OCI-M2 (cell line): Measurements from ENCODE around the gene ZFYVE28.

Experiments used
- DNase-seq: peaks from one replicate; lab custom pipeline; 2025; ENCODE audit not compliant: unreplicated experiment; lab: John Stamatoyannopoulos, UW

ZFYVE28 gene

DNA sequence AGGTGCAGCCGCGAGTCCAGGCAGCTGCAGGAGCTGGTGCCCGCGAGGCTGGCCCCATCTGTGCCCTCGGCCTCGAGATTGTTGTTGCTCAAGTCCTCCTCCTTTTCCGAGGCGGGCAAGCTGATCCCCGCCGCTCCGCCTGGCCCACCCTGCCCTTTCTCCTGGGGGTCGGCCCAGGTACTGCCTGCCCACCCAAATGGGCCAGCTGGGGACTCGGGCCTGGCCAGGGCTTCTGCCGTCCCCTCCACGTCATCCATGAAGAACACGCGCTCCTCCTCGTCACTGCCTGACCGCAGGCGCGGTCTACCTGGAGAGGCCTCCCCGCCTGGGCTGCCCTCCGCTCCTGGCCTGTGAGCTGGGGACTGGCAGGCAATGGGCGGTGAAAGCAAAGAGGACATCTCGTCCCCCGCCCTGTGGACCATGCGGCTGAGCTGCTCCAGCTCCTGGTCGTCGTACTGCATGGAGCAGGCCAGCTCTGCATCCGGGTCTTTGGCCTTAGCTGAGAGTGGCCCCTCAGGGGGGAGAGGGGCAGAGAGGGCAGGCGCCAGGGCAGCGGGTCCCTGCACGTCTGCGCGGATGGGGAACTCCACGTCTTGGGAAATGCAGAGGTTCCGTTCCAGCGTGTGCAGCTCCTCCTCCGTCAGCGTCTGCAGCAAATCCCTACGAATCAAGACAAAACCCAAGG lies 113.4 kb downstream of the ZFYVE28 start:
- no peak for DNase-seq

DNA sequence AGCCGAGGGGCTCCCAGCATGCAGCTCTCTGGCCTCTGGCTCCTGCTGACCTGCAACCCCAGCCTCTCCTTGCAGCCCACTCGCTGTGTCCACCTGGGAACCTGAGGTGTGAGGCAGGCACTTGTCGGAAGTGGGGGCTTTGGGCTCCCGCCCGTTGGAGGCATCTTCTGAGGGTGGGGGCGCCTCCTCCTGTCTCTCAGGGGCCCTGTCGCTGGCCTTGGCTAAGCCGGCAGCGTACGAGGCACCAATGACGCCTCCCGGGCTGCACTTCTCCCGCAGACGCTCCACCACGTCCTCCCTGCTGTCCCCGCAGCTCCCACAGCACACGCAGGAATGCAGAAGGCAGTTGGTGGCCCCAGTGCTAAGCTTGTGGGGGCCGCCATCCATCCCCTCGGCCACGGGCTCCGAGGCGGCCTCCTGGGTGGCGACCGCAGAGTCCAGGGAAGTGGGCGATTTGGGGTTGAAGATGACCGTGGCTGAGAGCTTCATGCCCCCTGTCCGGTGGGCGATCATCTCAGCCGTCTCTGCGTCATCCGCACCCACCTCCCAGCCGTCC lies 114.0 kb downstream of the ZFYVE28 start:
- no peak for DNase-seq

DNA sequence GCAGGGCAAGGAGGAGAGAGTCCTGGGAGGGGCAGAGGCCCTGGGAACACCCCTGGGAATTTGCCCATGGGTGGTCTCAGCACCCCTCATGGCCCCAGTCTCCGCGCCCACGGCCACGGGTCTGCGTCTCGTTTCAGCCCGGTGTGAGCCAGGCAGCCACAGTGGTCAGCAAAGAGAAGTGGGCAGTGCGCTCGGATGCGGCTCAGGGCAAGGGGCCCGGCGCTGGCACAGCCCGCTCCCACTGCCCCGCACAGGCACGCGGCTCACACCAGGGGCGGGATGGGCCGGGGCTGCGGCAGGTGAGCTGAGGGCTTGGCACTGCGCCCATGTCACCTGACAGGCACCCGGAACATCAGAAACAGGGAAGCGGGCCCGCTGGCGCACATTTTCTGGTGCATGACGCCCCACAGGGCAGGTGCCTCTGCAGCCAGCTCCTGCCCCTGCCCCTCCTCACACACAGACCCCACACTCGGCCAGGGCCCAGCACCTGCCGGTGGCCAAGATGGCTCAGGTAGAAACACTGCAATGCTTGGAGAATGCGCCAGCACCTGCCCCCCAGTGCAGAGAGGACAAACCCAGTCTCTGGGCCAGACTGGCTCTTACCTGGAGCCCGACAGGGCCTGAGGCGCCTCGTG lies 114.6 kb downstream of the ZFYVE28 start:
- DNase-seq = no peak

DNA sequence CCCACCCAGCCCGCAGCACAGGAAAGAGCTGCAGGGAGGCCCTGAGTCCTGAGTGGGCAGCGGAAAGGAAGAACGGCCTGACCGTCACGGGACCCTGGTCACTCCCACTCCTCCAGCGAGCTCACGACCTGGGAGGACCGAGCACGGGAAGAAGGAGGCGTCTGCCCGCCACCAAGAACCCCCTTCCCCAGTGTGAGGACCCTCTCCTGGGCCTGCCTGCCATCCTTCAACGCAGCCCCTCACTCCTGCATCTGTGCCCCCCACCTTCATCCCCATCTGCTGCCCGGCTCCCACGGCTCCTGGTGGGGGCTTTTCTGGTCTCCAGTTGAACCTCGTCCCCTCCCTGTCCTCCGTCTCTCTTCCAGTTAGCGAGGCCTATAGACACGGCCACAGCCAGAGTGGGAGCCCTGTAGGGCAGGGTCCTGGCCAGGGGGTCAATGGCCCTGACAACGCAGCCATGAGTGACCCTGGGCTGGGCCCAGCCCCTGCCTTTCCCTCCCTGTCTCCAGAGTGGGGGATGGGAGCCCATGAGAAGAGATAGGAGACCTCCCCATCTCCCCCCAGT lies 115.2 kb downstream of the ZFYVE28 start:
- no peak for DNase-seq

- no peak for DNase-seq
Observed at GRCh38 chr4:2302387-2303119, 115.9 kb downstream of the ZFYVE28 start.

- DNase-seq = no peak
Observed at GRCh38 chr4:2301806-2302205, 116.6 kb downstream of the ZFYVE28 start.

DNA sequence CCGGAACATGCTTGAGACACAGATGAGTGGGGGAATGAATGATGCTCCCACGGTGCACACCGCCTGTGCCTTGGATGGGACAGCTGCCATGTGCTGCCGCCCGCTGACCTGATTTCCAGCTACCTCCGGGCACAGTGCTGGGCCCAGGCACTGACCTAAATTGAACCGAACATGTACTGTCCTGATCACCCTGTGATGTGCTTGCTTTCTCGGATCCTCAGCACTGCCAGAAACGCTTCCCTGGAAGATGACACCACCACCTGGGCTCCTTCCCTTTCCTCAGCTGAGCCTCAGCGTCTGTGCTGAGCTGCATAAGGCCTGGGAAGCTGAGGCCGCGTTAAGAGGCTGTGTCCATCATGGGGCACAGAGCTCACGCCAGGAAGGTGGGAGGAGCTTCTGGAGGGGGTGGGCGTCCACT lies 117.2 kb downstream of the ZFYVE28 start:
- no peak for DNase-seq

- DNase-seq = no peak
Observed at GRCh38 chr4:2300431-2301224, 117.8 kb downstream of the ZFYVE28 start.

DNA sequence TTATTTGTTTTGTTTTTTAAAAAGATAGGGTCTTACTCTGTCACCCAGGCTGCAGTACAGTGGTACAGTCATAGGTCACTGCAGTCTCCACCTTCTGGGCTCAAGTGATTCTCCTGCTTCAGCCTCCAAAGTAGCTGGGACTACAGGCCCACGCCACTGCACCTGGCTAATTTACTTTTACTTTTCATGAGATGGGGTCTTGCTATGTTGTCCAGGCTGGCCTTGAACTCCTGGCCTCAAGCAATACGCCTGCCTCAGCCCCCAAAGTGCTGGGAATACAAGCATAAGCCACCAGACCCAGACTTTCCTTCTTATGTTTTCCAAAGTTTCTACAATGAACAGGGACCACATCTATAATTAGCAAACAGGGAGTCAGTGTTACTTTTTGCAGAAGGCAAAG lies 118.7 kb downstream of the ZFYVE28 start:
- DNase-seq = no peak

GRCh38 chr4:2298532-2298991 lies 119.9 kb downstream of the ZFYVE28 start:
- DNase-seq = no peak

DNA sequence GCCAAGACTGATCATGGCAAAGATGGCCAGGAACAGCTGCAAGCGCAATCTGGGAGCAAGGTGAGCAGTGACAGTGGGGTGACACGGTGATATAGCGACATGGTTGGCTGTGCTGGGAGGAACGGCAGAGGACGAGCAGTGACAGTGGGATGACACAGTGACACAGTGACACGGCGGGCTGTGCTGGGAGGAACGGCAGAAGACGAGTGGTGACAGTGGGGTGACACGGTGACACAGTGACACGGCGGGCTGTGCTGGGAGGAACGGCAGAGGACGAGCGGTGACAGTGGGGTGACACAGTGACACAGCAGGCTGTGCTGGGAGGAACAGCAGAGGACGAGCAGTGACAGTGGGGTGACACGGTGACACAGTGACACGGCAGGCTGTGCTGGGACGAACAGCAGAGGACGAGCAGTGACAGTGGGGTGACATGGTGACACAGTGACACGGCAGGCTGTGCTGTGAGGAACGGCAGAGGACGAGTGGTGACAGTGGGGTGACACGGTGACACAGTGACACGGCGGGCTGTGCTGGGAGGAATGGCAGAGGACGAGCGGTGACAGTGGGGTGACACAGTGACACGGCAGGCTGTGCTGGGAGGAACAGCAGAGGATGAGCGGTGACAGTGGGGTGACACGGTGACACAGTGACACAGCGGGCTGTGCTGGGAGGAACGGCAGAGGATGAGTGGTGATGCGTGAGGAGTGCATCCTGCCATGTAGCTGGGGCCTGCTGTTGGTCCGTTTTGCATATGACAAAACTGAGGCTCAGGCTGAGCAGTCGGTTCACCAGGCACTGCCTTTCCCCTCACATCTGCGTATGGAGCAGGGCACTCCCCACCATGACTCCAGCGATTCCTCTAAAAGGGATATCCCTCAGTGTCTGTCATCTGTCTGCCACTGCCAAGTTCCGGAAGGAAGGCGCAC lies 120.6 kb downstream of the ZFYVE28 start:
- DNase-seq = no peak

DNA sequence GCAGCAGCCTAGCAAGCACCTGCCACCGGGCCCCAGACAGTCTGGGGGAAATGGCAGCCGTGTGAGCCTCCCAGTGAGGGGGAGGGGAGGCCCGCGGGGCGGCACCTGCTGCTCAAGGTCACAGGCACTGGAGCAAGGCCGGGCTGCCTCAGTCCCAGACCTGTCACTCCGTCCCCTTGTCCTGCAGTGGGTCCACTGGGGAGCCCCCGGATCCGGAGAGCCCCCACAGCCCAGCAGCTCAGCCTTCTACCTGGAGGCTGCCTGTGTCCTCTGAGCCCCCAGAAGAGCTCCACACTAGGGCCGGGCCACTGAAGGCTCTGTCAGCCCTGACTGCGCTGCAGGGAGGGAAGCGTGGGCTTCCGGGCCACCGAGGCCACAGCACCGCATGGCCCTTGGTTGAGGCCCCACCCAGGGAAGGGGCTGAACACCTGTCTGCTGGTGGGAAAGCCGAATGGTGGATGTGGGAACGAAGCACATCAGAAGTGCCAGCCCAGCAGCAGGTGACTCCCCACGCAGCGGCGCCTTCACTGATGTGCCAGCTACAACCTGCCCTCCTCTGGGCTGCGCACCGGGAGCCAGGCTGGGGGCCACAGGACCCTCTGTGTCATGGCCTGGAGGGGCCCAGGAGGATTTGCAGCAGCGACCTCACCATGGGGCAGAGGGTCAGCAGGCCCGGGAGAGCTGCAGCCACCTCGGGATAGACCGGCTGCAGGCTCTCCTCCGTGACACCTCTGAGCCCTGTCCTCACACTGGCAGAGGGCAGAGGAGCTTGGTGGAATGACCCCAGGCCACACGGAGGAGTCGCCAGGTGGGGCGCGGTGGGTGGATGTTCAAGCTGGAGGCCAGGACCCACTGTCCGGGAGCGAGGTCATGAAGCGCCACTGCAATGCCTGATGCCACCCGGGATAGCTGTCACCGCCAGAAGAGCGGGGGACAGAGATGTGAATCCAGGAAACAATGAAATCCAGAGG lies 121.5 kb downstream of the ZFYVE28 start:
- no peak for DNase-seq

DNA sequence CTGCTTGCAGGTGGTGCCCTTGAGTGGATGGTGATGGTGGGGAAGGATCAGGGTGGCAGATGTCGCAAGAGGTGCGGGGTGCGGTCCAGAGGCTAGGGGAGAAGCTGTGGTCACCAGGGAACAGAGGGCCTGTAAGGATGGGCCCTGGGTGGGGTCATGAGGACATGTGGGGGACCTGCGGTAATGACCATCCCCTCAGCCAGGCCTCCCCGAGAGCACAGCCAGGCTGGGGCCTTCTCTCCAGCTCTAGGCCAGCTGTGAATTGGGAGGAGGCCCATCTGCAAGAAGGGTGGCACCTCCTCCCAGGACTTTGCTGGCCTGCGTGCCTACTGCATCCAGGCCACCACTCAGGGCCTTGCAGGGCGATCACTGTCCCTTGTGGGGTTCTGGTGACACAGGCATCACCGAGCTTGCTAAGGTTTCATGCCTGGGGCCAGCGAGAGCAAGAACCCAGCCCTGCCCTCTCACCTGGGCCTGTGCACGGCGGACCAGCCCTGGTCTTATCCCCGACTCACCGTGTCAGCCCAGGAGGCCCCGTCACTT lies 122.5 kb downstream of the ZFYVE28 start:
- DNase-seq = no peak

GRCh38 chr4:2295500-2295899 lies 122.9 kb downstream of the ZFYVE28 start:
- no peak for DNase-seq

DNA sequence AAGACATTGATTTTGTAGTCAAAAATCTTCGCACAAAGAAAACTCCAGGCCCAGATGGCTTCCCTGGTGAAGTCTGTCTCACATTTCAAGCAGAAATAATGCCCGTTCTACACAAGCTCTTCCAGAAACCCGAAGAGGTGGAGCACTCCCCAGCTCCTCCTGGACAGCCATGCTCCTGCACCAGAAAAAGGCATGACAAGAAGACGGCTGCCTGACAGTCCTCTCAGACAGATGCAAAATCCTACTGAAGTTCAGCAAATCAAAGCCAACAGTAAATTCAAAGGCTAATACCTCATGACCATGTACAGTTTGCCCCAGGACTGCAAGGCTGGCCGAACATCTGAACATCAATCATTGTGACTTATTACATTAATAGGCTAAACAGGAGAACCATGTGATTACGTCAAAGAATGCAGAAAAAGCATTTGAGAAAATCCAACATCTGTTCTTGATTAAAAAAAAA lies 125.8 kb downstream of the ZFYVE28 start:
- DNase-seq = no peak

DNA sequence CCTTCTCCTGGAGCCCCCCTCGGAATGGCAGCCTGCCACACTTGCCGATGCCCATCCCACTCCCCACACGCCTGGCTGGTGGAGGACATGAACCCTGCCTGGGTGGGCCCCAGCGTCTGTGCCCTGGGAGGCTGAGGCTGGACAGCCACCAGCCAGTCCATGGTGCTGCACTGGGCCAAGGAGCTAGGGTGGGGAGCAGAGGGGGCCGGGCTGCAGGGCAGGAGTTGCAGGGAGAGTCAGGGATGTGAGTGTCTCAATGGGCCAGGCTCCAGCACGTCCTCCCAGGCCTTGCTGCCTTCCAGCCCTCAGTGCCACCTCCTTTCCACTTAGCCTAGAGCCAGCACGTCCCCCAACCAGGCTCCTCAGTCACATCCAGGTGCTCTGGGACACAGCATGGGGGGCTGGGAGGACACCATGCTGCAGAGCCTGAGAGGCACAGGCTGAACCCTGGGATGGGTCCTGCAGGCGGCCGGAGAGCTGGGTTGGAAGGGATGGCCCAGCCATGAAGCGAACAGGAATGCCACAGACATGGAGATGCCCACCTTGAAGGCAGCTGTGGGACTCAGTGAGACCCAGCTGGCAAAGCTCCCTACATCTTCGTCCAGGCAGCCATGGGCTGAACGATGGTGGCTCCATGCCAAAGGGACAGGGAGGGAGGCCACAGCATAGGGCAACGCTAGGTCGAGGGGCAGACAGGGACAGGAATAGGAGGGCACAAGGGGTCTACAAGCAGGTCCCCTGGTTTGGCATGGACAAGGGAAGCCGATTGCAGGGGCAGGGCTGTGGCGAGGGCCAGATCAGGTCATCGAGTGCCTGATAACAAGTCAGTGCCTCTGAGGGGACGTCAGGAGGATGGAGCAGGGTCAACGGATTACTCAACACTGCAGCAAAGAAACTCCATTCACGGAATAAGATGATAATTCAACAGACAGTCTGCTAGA lies 126.5 kb downstream of the ZFYVE28 start:
- DNase-seq = no peak
